Hypothalamus (tissue), 51 donors: Measurements from ENCODE around the gene MT1X.

ENCODE experiments used
- DNase-seq, 51 donors: peaks; one replicate each; lab custom pipeline; 2025; lab: John Stamatoyannopoulos, UW

Gene MT1X

GRCh38 chr16:56675685-56676210 is 6.5 kb upstream of the MT1X start:
- DNase-seq: no peak

- no peak for DNase-seq
Measured at GRCh38 chr16:56677474-56677873, 4.8 kb upstream of the MT1X start.

- no peak for DNase-seq
Measured at GRCh38 chr16:56679078-56679730, 3.1 kb upstream of the MT1X start.

- no peak for DNase-seq
Measured at GRCh38 chr16:56679818-56680217, 2.5 kb upstream of the MT1X start.

GRCh38 chr16:56682703-56683397 is 580 bp downstream of the MT1X start:
- DNase-seq: peak in 2 of 51 donors; percentile 38 to 45

GRCh38 chr16:56683424-56684172 is 1.3 kb downstream of the MT1X start:
- peak in 2 of 51 donors; percentile 13 to 15 for DNase-seq

- DNase-seq: peak in 11 of 51 donors; percentile 10 to 41 (median 25)
Measured at GRCh38 chr16:56684256-56684925, 2.1 kb downstream of the MT1X start.

GRCh38 chr16:56684926-56685590 is 2.8 kb downstream of the MT1X start:
- DNase-seq: peak in 2 of 51 donors; percentile 31 to 41

GRCh38 chr16:56686758-56687157 is 4.5 kb downstream of the MT1X start:
- DNase-seq: no peak

GRCh38 chr16:56688762-56689161 is 6.5 kb downstream of the MT1X start:
- no peak for DNase-seq

- no peak for DNase-seq
Measured at GRCh38 chr16:56689171-56689570, 6.9 kb downstream of the MT1X start.

- DNase-seq: no peak
Measured at GRCh38 chr16:56690420-56691122, 8.3 kb downstream of the MT1X start.

GRCh38 chr16:56691885-56692284 is 9.6 kb downstream of the MT1X start:
- no peak for DNase-seq

- no peak for DNase-seq
Measured at GRCh38 chr16:56695246-56695645, 13.0 kb downstream of the MT1X start.

GRCh38 chr16:56697456-56698155 is 15.3 kb downstream of the MT1X start:
- no peak for DNase-seq

GRCh38 chr16:56700195-56700594 is 17.9 kb downstream of the MT1X start:
- no peak for DNase-seq

- DNase-seq: no peak
Measured at GRCh38 chr16:56700631-56701030, 18.4 kb downstream of the MT1X start.

- DNase-seq: no peak
Measured at GRCh38 chr16:56701534-56701933, 19.3 kb downstream of the MT1X start.

- no peak for DNase-seq
Measured at GRCh38 chr16:56702836-56703235, 20.6 kb downstream of the MT1X start.
